Activated T-cell treated with anti-CD3 and anti-CD28 coated beads for 48 hours (primary cell): Measurements from ENCODE around the gene PARP14.
"Not testable (repeated sequence)": the region's sequence is repeated elsewhere in the genome, so short reads cannot be mapped to it uniquely, and the experiment has no call there.

Experiments
- DNase-seq: peaks from one replicate; pipeline ENCODE4 v3.0.0-alpha.2; 2020; ENCODE audit warnings: low read depth

PARP14 gene

GRCh38 chr3:122727294-122727693 is 46.7 kb downstream of the PARP14 start:
- DNase-seq, result no peak

- DNase-seq, result no peak
These were observed 47.1 kb downstream of the PARP14 start for GRCh38 chr3:122727766-122728165.

DNA sequence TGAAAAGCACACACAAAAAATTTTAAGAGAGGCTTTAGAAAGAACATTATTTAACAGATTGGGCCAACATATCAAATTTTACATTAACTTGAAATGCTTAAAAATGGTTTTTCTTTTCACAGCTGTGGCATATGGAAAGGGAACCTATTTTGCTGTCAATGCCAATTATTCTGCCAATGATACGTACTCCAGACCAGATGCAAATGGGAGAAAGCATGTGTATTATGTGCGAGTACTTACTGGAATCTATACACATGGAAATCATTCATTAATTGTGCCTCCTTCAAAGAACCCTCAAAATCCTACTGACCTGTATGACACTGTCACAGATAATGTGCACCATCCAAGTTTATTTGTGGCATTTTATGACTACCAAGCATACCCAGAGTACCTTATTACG is 47.5 kb downstream of the PARP14 start:
- DNase-seq, result no peak

GRCh38 chr3:122728756-122729514 is 48.3 kb downstream of the PARP14 start:
- no peak for DNase-seq

DNA sequence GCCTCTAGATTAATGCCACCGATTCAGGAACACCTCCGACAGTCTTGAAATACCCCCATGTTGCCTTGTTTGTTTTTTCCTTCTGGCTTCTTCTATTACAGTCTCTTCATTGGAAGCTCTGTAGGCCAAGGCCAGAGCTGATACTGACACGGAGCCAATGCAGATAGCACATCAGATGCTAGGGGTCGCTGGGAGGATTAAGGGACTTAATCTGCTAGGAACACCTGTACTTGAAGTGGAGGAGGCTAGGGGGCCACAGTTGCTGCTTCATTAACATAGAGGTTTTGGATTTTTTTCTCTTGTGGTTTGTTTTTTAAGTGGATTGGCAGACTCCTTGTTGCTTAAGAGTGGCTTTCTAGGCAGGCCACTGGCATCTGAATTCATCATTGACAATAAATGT is 49.6 kb downstream of the PARP14 start:
- DNase-seq, result no peak

DNA sequence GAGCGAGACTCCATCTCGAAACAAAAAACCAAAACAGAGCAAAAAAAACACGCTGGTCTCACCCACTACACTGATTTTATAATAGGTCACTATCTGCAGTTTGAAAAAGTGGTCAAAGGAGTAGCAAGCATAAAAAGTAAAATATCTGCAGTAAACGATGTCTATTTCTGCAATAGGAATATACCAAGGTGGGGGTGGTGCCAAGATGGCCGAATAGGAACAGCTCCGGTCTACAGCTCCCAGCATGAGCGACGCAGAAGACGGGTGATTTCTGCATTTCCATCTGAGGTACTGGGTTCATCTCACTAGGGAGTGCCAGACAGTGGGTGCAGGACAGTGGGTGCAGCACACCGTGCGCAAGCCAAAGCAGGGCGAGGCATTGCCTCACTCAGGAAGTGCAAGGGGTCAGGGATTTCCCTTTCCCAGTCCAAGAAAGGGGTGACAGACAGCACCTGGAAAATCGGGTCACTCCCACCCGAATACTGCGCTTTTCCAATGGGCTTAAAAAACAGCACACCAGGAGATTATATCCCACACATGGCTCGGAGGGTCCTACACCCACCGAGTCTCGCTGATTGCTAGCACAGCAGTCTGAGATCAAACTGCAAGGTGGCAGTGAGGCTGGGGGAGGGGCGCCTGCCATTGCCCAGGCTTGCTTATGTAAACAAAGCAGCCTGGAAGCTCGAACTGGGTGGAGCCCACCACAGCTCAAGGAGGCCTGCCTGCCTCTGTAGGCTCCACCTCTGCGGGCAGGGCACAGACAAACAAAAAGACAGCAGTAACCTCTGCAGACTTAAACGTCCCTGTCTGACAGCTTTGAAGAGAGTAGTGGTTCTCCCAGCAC is 52.3 kb downstream of the PARP14 start:
- DNase-seq, result not testable (repeated sequence)

GRCh38 chr3:122739172-122739571 is 58.5 kb downstream of the PARP14 start:
- no peak for DNase-seq

GRCh38 chr3:122742234-122742633 is 61.6 kb downstream of the PARP14 start:
- no peak for DNase-seq

DNA sequence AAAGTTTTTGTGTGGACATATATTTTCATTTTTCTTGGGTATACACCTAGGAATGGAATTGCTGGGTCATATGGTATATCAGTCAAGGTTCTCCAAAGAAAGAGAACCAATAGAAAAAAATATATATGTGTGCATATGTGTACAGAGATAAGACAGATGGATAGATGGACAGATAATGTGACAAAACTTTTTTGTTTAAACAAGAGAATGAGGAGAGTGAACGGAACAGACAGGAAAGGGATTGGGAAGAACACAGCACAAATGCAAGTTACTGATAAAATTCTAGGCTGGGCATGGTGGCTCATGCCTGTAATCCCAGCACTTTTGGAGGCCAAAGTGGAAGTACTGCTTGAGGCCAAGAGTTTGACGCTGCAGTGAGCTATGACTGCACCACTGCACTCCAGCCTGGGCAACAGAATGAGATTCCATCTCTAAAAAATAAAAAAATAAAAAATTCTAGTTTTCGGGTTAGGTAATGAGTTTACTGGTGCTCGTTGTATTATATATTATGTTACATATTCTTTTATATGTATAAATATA is 63.0 kb downstream of the PARP14 start:
- no peak for DNase-seq

GRCh38 chr3:122745369-122746021 is 64.9 kb downstream of the PARP14 start:
- DNase-seq, result no peak

- not testable (repeated sequence) for DNase-seq
These were observed 66.7 kb downstream of the PARP14 start for GRCh38 chr3:122747295-122747694.

- no peak for DNase-seq
These were observed 67.7 kb downstream of the PARP14 start for GRCh38 chr3:122748347-122748746.

GRCh38 chr3:122754929-122755328 is 74.3 kb downstream of the PARP14 start:
- DNase-seq, result no peak

DNA sequence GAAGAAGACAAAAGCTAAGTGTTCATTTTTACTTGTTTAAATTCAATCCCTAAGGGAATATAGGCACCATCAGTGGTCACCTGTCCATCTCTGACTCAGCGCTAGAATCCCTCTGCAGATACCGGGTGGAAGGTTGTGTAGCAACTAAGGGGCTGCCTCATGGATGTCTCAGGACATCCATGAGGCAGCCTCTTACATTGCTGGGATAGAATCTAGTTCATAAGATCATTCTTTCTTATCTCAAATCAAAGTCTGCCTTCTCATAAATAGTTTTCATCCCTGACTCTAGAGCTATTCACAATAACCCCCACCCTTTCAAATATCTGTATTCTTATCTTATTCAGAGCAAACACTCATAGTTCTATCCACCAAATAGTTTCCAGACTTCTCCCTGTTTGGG is 74.9 kb downstream of the PARP14 start:
- DNase-seq, result no peak

DNA sequence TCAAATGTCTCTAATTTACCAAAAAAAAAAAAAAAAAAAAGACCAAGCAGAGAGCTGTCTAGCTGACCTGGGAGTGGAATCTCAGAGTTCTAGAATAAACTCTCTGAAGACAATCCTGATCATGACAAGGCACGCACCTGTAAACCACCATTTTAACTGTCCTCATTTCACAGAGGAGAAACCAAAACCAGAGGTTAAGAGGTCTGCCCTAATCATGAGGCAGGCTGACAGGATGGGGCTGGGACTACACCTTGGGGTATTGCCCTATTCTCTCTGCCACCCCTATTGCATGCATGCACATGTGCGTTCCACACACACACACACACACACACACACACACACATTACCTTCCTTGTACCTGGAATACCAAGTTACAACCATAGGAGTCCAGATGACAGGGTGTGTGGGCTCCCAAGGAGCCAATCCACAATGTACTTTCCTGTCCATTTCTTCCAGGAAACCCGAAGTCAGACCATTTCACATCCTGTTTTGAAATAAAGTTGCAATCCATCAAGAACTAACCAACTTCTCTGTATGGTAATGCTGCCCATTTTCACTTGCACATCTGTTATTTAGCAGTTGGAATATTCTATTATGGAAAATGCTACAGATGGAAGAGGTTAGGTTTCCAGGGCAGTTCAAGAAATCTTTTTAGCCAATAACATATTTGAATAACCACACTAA is 78.4 kb downstream of the PARP14 start:
- DNase-seq, result no peak

DNA sequence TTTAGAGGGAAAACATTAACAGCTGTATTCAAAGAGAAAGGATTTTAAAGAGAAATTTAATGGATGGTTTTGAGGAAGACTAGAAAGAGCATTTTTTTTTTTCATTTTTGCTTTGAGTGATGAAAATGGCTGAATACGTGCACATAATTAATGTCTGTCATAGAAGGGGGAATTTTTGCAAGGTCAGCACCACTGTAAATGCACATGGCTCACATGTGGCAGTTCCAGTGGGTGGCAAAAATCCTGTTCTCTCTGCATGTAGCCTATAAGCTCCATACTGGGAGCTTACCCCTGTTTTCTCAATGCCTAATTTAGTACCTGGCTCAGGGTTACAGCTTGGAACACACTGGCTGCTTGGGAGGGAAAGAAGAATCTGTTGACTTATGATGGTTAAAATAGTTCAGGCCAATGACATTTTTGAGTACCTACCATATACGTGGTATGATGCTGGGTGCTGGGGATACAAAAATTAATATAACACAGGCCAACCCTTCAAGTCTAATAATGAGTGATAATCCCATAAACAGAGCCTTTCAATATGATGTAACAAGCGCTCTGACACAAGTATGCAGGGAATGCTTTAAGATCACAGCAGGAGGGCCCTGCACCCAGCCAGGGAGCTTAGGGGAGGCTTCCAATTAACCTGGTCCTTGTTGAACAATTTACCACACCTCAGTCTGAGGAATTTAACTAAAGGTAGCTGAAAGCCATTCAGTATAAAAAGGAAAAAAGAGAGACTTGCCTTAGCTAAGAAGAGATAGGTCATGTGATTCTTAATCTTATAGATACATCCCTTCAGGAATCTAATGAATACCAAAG is 80.0 kb downstream of the PARP14 start:
- no peak for DNase-seq

GRCh38 chr3:122766430-122766829 is 85.8 kb downstream of the PARP14 start:
- no peak for DNase-seq

DNA sequence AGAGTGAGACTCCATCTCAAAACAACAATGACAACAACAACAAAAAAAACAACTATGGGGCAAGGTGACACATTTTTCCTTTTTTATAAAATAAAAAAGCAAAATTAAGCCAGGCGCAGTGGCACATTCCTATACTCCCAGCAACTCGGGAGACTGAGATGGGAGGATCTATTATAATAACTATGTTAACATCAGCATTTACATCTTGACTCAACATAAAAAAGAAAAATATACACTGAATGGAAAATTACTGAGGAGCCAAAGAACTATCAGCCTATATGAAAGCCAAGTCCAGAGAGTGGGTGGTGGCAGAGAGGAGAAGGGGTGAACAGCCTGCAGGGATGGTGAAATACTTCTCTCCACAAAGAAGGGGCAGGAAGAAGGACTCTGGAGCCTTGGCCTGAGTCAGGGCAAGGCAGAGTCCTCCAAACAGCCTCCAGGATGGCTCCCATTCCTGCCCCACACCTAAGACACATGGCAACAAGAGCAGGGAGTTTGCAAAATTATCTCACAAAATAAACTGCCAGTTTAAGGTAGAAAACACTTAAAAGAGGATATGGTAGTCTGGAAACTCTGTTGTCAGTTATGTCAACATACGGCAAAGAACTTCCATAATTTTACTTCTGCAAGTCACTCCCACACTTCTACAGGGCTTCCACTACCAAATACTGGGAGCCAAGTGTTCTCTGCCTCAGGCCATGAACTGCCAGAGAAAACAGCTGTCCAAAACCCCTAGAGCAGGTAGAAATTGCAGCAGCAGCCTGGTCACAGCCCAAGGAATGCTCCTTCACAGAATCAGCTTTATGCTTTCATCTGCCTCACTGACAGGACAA is 87.1 kb downstream of the PARP14 start:
- DNase-seq, result no peak

- no peak for DNase-seq
These were observed 90.0 kb downstream of the PARP14 start for GRCh38 chr3:122770521-122771202.

DNA sequence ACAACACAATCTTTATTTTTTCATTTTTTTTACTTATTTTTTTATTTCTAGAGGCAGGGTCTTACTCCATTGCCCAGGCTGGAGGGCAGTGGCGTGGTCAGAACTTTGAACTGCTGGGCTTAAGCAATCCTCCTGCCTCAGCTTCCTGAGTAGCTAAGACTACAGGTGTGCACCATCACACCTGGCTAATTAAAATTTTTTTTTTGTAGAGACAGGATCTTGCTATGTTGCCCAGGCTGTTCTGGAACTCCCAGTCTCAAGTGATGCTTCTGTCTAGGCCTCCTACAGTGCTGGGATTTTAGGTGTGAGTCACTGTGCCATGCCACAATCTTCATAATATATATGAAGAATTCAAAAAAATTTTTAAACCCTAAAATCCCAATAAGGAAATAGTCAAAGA is 92.2 kb downstream of the PARP14 start:
- DNase-seq, result no peak
